B cell (primary cell): ENCODE measurements around the gene GRAMD2A. TPM values are rescaled to one million over a fixed set of nuclear protein-coding genes. Genes with fewer than 3 reads are reported as not detected.

Experiments
- ATAC-seq: fragments of 200-7000 bp; cut with Tn5 transposase; one replicate; pipeline ENCODE4 v1.10.0; 2021; ENCODE audit warnings: low read depth, mild to moderate bottlenecking, moderate number of reproducible peaks, moderate library complexity
- CTCF ChIA-PET: fragments of 350-600 bp; sonication (Branson Sonifier 250); formaldehyde crosslinking; loops from one replicate; lab custom pipeline; 2021; ENCODE audit warnings: antibody characterized with exemption, inconsistent platforms; lab: Charles Lee
- POLR2A ChIA-PET: fragments of 350-600 bp; sonication (Branson Sonifier 250); formaldehyde crosslinking; loops from one replicate; lab custom pipeline; 2021; ENCODE audit warnings: antibody characterized with exemption; lab: Charles Lee
- DNase-seq: peaks from one replicate; pipeline ENCODE4 v3.0.0; 2013
- H2AFZ ChIP-seq: 2 replicates; pipeline ENCODE4 v1.6.1; 2012; ENCODE audit warnings: mild to moderate bottlenecking, low read depth, low read length; ENCODE audit not compliant: insufficient read depth, poor library complexity, severe bottlenecking
- H3K27ac ChIP-seq, 2 donors: 1 replicate in 1 of 2; 2 replicates in 1 of 2; pipeline ENCODE4 v1.5.1; 2012 to 2013; ENCODE audit warnings: low read length in 2 of 2, mild to moderate bottlenecking in 2 of 2, moderate library complexity in 1 of 2
- H3K27me3 ChIP-seq, 4 experiments: fragments of 200-600 bp in 1 of 4; sonication (generic) in 1 of 4; replicated peaks in 1 of 4; 1 replicate in 2 of 4; 2 replicates in 2 of 4; pipeline versions ENCODE4 v1.6.1 to v1.7.0; 2013 to 2016; ENCODE audit warnings: low read length in 3 of 4, mild to moderate bottlenecking in 2 of 4, mixed read lengths in 1 of 4, moderate library complexity in 1 of 4; ENCODE audit not compliant: insufficient read depth in 4 of 4, control insufficient read depth in 3 of 4; ENCODE audit errors: control extremely low read depth in 1 of 4
- H3K36me3 ChIP-seq, 2 experiments: replicated peaks in 1 of 2; 1 replicate in 1 of 2; 2 replicates in 1 of 2; pipeline versions ENCODE4 v1.6.1 to v1.7.1; 2013; ENCODE audit warnings: low read length in 1 of 2; ENCODE audit not compliant: insufficient read depth in 2 of 2, control insufficient read depth in 1 of 2; ENCODE audit errors: control extremely low read depth in 1 of 2, extremely low read depth in 1 of 2
- H3K4me1 ChIP-seq, 2 donors: fragments of 200-600 bp in 1 of 2; sonication (generic) in 1 of 2; 1 replicate in 1 of 2; 2 replicates in 1 of 2; pipeline versions ENCODE4 v1.5.1 to v1.6.1; 2013 to 2017; ENCODE audit warnings: low read length in 2 of 2; ENCODE audit not compliant: control insufficient read depth in 2 of 2, insufficient read depth in 2 of 2
- H3K4me2 ChIP-seq: replicated peaks from 2 replicates; pipeline ENCODE3; 2012; ENCODE audit warnings: mild to moderate bottlenecking, low read depth, low read length; ENCODE audit not compliant: poor library complexity, severe bottlenecking
- H3K4me3 ChIP-seq, 5 experiments: fragments of 200-600 bp in 1 of 5; sonication (generic) in 1 of 5; 1 replicate in 3 of 5; 2 replicates in 2 of 5; pipeline versions ENCODE4 v1.5.1 to v1.7.0; 2011 to 2016; ENCODE audit warnings: low read length in 4 of 5, mild to moderate bottlenecking in 4 of 5, low read depth in 2 of 5, control low read depth in 1 of 5, moderate library complexity in 1 of 5; ENCODE audit not compliant: insufficient read depth in 1 of 5; ENCODE audit errors: control extremely low read depth in 1 of 5, extremely low read depth in 1 of 5
- H3K79me2 ChIP-seq: fragments of 200-600 bp; sonication (generic); one replicate; pipeline ENCODE4 v1.6.0; 2016; ENCODE audit warnings: low read length; ENCODE audit not compliant: control insufficient read depth, insufficient read depth
- H3K9ac ChIP-seq: fragments of 200-600 bp; sonication (generic); 2 replicates; pipeline ENCODE4 v1.6.1; 2017; ENCODE audit warnings: mild to moderate bottlenecking, low read length, moderate library complexity
- H3K9me3 ChIP-seq, 3 donors: one replicate each; pipeline versions ENCODE4 v1.6.1 to v1.7.1; 2013; ENCODE audit warnings: low read length in 2 of 3; ENCODE audit not compliant: control insufficient read depth in 2 of 3, insufficient read depth in 1 of 3; ENCODE audit errors: control extremely low read depth in 1 of 3
- H4K20me1 ChIP-seq: 2 replicates; pipeline ENCODE4 v1.6.0; 2012; ENCODE audit warnings: mild to moderate bottlenecking, low read length; ENCODE audit not compliant: insufficient read depth, control insufficient read depth, poor library complexity, severe bottlenecking
- H3K27ac Mint-ChIP-seq: one replicate; pipeline ENCODE4 v1.8.0; 2021; ENCODE audit warnings: mixed read lengths
- H3K27me3 Mint-ChIP-seq: one replicate; pipeline ENCODE4 v1.8.0; 2021; ENCODE audit warnings: mixed read lengths
- H3K4me1 Mint-ChIP-seq: one replicate; pipeline ENCODE4 v1.8.0; 2021; ENCODE audit warnings: mixed read lengths
- H3K4me3 Mint-ChIP-seq: one replicate; pipeline ENCODE4 v1.8.0; 2021; ENCODE audit warnings: mixed read lengths
- H3K9me3 Mint-ChIP-seq: one replicate; pipeline ENCODE4 v1.8.0; 2022; ENCODE audit warnings: mixed read lengths; ENCODE audit not compliant: insufficient read depth
- CTCF ChIP-seq: fragments of 200-600 bp; IDR thresholded peaks from one replicate; pipeline ENCODE4 v1.8.0; 2022; ENCODE audit warnings: antibody characterized with exemption, mild to moderate bottlenecking
- EZH2 ChIP-seq: IDR thresholded peaks from 2 replicates; pipeline ENCODE4 v1.6.1; 2012; ENCODE audit warnings: borderline replicate concordance, low read depth, mild to moderate bottlenecking, moderate library complexity, low read length; ENCODE audit not compliant: insufficient read depth, poor library complexity, severe bottlenecking
- WGBS: methylation state at CpG from one replicate; pipeline ENCODE4 v1.1.5; 2013; ENCODE audit warnings: missing lambda C conversion rate; ENCODE audit not compliant: insufficient coverage; 5-methylcytosine and 5-hydroxymethylcytosine counted together
- intact Hi-C: fragments of 100-400 bp; cut with micrococcal nuclease; formaldehyde crosslinking; loops from one replicate; pipeline ENCODE4 v1.10.0; 2022
- polyA plus RNA-seq: library from polyadenylated mRNA; depleted of rRNA; stranded (reverse); fragments of >200 nt; gene quantifications from 2 replicates; pipeline ENCODE4 v1.2.3, GENCODE V29; 2012
- total RNA-seq, 2 donors: library from RNA; stranded (reverse); fragments of 120-200 nt in 1 of 2; gene quantifications; 1 replicate in 1 of 2; 2 replicates in 1 of 2; pipeline versions ENCODE4 v1.2.3 to v1.2.4, GENCODE V29; 2013 to 2022

GRAMD2A gene
- total and polyA plus RNA-seq, 2 donors (not counting 1 experiment from before 2014, with no cell fraction given): not detected

DNA sequence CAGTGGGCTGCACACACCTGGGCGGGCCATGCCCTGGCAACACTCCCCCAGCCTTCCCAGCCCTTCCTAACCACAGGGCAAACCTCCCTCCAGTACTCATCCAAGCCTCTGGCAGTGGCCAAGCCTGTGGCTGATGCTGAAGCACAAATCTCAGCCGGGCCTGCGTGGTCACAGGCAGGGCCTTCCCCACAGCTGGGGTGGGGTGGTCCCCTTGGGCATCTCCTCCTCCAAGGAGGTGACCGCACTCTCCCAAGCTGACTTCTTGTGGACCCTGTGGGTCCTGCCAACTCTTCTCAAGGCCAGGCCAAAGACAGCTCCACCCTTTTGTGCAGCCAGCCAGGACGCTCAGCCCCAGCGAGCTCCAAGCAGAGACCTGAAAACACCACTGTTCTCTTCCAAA, 21.4 kb downstream of the GRAMD2A start:
- peaks cover 32% of the 10 kb centered on the region for H3K27me3 Mint-ChIP-seq
- H3K4me2 ChIP-seq: no peak overlapping the region
- intact Hi-C loops: no loop called here
- no peaks in the 10 kb centered on the region for H3K36me3 ChIP-seq
- no peaks in the 10 kb centered on the region for H3K9me3 Mint-ChIP-seq
- 92% methylated on average over 6 of the region's 6 CpGs for WGBS
- H3K9me3 ChIP-seq: no peaks in the 10 kb centered on the region
- no peak overlapping the region for H3K9ac ChIP-seq
- ChIA-PET CTCF (interaction anchor here (0.6 to 0.8 kb wide), 2 partner anchors 10 to 433 kb away, joined by 3 to 4 read pairs; no protein-coding TSS in a partner anchor), POLR2A (no interaction called here)
- H3K4me3 Mint-ChIP-seq: no peak overlapping the region
- H2AFZ ChIP-seq: no peak overlapping the region
- no peak overlapping the region for H3K27ac Mint-ChIP-seq
- H3K4me3 ChIP-seq: no peak overlapping the region
- H4K20me1 ChIP-seq: no peaks in the 10 kb centered on the region
- ATAC-seq: no peak
- no peak overlapping the region for H3K27ac ChIP-seq
- no peaks in the 10 kb centered on the region for H3K4me1 ChIP-seq
- peaks cover 0 to 5% (median 0%) of the 10 kb centered on the region in 4 experiments for H3K27me3 ChIP-seq
- H3K4me1 Mint-ChIP-seq: no peaks in the 10 kb centered on the region
- DNase-seq: no peak
- TF ChIP-seq CTCF (no peak), EZH2 (no peak)
- H3K79me2 ChIP-seq: no peaks in the 10 kb centered on the region

GRCh38 chr15:72175186-72176044, 22.2 kb downstream of the GRAMD2A start:
- Histone ChIP-seq H3K27me3 (peaks cover 0 to 5% (median 0%) of the 10 kb centered on the region in 4 experiments), H3K36me3 (no peaks in the 10 kb centered on the region), H3K9me3 (no peaks in the 10 kb centered on the region), H2AFZ (no peak overlapping the region), H3K9ac (no peak overlapping the region), H3K79me2 (no peaks in the 10 kb centered on the region), H3K4me1 (no peaks in the 10 kb centered on the region), H3K4me2 (no peak overlapping the region), H4K20me1 (no peaks in the 10 kb centered on the region), H3K4me3 (no peak overlapping the region), H3K27ac (no peak overlapping the region)
- ATAC-seq: no peak
- ChIA-PET CTCF (interaction anchor here (0.6 kb wide), 1 partner anchor 344 kb away, joined by 3 read pairs; no protein-coding TSS in a partner anchor), POLR2A (no interaction called here)
- H3K27ac Mint-ChIP-seq: no peak overlapping the region
- DNase-seq: no peak
- H3K27me3 Mint-ChIP-seq: peaks cover 27% of the 10 kb centered on the region
- WGBS: 87% methylated on average over 13 of the region's 15 CpGs
- no peak overlapping the region for H3K4me3 Mint-ChIP-seq
- intact Hi-C loops: no loop called here
- H3K4me1 Mint-ChIP-seq: no peaks in the 10 kb centered on the region
- no peak for TF ChIP-seq CTCF
- TF ChIP-seq EZH2: no peak
- no peaks in the 10 kb centered on the region for H3K9me3 Mint-ChIP-seq
